Astrocyte (in vitro differentiated cells and primary cell): ENCODE measurements around the gene CRYBB2.

Experiments used
- EZH2 ChIP-seq: IDR thresholded peaks from 2 replicates; pipeline ENCODE4 v1.6.1; 2012; ENCODE audit warnings: mild to moderate bottlenecking, low read length, inconsistent platforms; ENCODE audit not compliant: insufficient read depth
- TF ChIP-seq, protein P1 (sequence below): IDR thresholded peaks from 2 replicates; pipeline ENCODE4 v1.5.1; 2011; ENCODE audit warnings: low read depth, mild to moderate bottlenecking, inconsistent platforms, low read length, moderate library complexity; ENCODE audit not compliant: insufficient read depth

- TF ChIP-seq, protein P1, sequence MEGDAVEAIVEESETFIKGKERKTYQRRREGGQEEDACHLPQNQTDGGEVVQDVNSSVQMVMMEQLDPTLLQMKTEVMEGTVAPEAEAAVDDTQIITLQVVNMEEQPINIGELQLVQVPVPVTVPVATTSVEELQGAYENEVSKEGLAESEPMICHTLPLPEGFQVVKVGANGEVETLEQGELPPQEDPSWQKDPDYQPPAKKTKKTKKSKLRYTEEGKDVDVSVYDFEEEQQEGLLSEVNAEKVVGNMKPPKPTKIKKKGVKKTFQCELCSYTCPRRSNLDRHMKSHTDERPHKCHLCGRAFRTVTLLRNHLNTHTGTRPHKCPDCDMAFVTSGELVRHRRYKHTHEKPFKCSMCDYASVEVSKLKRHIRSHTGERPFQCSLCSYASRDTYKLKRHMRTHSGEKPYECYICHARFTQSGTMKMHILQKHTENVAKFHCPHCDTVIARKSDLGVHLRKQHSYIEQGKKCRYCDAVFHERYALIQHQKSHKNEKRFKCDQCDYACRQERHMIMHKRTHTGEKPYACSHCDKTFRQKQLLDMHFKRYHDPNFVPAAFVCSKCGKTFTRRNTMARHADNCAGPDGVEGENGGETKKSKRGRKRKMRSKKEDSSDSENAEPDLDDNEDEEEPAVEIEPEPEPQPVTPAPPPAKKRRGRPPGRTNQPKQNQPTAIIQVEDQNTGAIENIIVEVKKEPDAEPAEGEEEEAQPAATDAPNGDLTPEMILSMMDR = no peak
- no peak for TF ChIP-seq EZH2
Measured at GRCh38 chr22:25176799-25177198, 42.6 kb upstream of the CRYBB2 start.
